Measurements from ENCODE around the gene RC3H1.

- TF ChIP-seq CTCF (IDR thresholded peaks at IDR 0.05) (no peak), POLR2A (IDR thresholded peaks at IDR 0.05) (no peak)
These were observed 37.9 kb upstream of the RC3H1 start for GRCh38 chr1:174060090-174060489.

Measured in testis (tissue), 2 donors.